Activated B cell treated with CpG ODN at 0.5 μM for 24 hours (primary cell): ENCODE results near the gene KRT75. TPM values are rescaled to one million over a fixed set of nuclear protein-coding genes. Genes with fewer than 3 reads are reported as not detected.

Experiments
- ATAC-seq: fragments of 200-7000 bp; cut with Tn5 transposase; one replicate; pipeline ENCODE4 v1.10.0; 2021; ENCODE audit warnings: low read depth, mild to moderate bottlenecking, moderate library complexity
- CTCF ChIA-PET: fragments of 350-600 bp; sonication (Branson Sonifier 250); formaldehyde crosslinking; loops from one replicate; lab custom pipeline; 2021; ENCODE audit warnings: antibody characterized with exemption; lab: Charles Lee
- POLR2A ChIA-PET: fragments of 350-600 bp; sonication (Branson Sonifier 250); formaldehyde crosslinking; loops from one replicate; lab custom pipeline; 2021; ENCODE audit warnings: antibody characterized with exemption; lab: Charles Lee
- DNase-seq: peaks from one replicate; pipeline ENCODE4 v3.0.0; 2022
- H3K27ac Mint-ChIP-seq: one replicate; pipeline ENCODE4 v1.8.0; 2020; ENCODE audit warnings: mixed read lengths
- H3K27me3 Mint-ChIP-seq: one replicate; pipeline ENCODE4 v1.8.0; 2021; ENCODE audit warnings: mixed read lengths
- H3K36me3 Mint-ChIP-seq: one replicate; pipeline ENCODE4 v1.8.0; 2021; ENCODE audit warnings: low read depth, mixed read lengths
- H3K4me1 Mint-ChIP-seq: one replicate; pipeline ENCODE4 v1.8.0; 2021; ENCODE audit warnings: mixed read lengths
- H3K4me3 Mint-ChIP-seq: one replicate; pipeline ENCODE4 v1.8.0; 2020; ENCODE audit warnings: mild to moderate bottlenecking, mixed read lengths
- H3K9me3 Mint-ChIP-seq: one replicate; pipeline ENCODE4 v1.8.0; 2020; ENCODE audit warnings: mixed read lengths
- CTCF ChIP-seq: fragments of 200-600 bp; IDR thresholded peaks from one replicate; pipeline ENCODE4 v1.8.0; 2022; ENCODE audit warnings: antibody characterized with exemption, mild to moderate bottlenecking
- intact Hi-C: fragments of 100-400 bp; cut with micrococcal nuclease; formaldehyde crosslinking; loops from one replicate; pipeline ENCODE4 v1.15.1; 2024
- total RNA-seq: library from RNA; stranded (reverse); gene quantifications from 2 replicates; pipeline ENCODE4 v1.2.3, GENCODE V29; 2022

Gene KRT75
- total RNA-seq, 1 donor from 2014 or later, result not detected

DNA sequence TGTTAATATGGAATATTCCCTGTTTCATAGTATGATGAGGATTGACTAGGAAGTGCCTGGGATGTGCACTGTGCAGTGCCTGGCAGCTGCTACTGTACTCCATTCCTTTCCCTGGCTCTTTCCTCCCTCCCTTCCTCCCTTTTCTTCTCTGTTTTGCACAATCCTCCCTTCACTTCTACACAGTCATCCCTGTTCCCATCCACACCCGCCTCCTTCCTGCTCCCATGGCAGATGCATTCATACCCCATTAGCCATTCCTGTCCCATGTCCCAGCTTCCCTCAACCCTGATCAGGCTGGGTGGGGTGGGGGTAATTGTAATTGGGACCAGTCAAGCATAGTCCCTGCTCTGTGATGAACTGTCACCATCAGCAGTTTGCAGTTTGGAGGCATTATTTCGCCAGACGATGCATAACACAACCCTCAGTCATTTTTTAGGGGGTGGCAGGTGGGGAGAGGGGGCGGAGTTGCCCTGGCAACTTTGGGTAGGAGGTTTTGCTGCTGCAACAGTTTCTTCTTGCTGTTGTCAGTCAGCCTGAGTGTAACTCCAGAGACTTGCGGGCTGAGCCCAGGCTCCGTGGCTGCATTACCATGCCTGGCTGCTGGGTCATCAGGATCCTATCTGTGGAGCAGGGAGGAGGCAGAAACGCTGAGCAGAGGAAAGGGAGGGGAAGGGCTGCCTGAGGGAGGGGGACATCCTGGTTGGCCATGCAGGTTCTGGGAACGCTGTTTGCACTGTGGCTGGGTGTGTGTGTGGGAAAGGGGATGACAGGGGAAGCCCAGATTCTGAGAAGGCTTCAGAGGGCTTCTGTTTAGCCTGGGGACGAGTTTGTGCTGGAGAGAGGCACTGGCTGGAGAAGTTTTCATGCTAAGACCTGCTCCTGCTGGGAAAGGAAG, 44.6 kb downstream of the KRT75 start:
- Mint-ChIP-seq H3K27ac (no peak overlapping the region), H3K27me3 (peaks cover 9% of the 10 kb centered on the region), H3K9me3 (no peaks in the 10 kb centered on the region), H3K36me3 (no peaks in the 10 kb centered on the region), H3K4me1 (peaks cover 2% of the 10 kb centered on the region), H3K4me3 (no peak overlapping the region)
- DNase-seq (no peak), ATAC-seq (no peak)
- ChIA-PET POLR2A (no interaction called here), CTCF (no interaction called here)
- intact Hi-C loops, result no loop called here
- no peak for TF ChIP-seq CTCF

DNA sequence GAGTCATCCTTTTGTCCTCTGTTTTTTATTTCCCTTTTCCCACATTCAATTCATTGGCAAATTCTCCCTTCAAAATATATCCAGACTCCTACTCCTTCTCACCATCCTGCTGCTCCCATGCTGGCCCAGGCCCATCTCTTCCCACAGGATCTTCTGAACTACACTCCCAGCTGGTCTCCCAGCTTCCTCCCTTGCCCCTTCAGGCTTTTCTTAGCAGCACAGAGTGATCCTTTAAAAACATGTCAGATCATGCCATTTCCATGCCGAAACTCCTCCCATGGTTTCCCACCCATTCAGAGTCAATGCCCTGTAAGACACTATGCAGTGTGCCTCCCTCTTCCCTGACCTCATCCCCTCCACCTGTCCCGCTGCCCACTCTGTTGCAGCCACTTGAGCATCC, 46.3 kb downstream of the KRT75 start:
- Mint-ChIP-seq H3K4me1 (peaks cover 2% of the 10 kb centered on the region), H3K9me3 (no peaks in the 10 kb centered on the region), H3K36me3 (no peaks in the 10 kb centered on the region), H3K4me3 (no peak overlapping the region), H3K27ac (no peak overlapping the region), H3K27me3 (peaks cover 8% of the 10 kb centered on the region)
- DNase-seq (no peak), ATAC-seq (no peak)
- POLR2A ChIA-PET, result no interaction called here
- no peak for TF ChIP-seq CTCF
- intact Hi-C loops, result no loop called here
- CTCF ChIA-PET, result no interaction called here

DNA sequence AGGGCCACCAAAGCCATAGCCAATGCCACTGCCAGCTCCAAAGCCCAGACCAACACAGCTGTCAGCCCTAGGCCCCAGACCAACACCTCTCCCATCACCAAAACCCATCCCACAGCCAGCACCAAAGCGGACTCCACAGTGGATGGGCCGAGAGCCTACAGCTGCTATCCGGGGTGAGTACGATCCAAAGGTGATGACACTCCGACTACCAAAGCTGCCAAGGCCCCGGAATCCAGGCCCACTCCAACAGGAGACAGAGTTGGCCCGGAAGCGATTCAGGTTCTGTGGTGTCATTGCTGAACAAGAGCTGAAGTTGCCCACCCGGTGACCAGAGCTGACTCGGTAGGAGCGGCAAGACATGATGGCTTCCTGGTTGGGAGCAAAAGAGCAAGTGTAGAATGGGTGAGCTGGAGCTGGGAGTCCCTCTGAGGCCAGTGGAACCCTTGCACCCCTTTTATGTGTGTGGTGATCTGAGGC, 48.9 kb downstream of the KRT75 start, which contains the start of gene KRT84:
Gene KRT84 (minus strand): TSS at position 427 of the 477 bp plus-strand sequence. CDS start 67 bp downstream, at position 360.
- no peak for ATAC-seq

GRCh38 chr12:52383331-52383730, 50.8 kb downstream of the KRT75 start:
- no peak for TF ChIP-seq CTCF
- intact Hi-C loops, result no loop called here
- ChIA-PET CTCF (interaction anchor here (0.8 kb wide), 1 partner anchor 11 kb away, joined by 3 read pairs; no protein-coding TSS in a partner anchor), POLR2A (no interaction called here)
- no peaks in the 10 kb centered on the region for H3K9me3 Mint-ChIP-seq
- H3K4me1 Mint-ChIP-seq, result peaks cover 2% of the 10 kb centered on the region
- ATAC-seq (no peak), DNase-seq (no peak)
- H3K4me3 Mint-ChIP-seq, result no peak overlapping the region
- no peak overlapping the region for H3K27ac Mint-ChIP-seq
- peaks cover 7% of the 10 kb centered on the region for H3K27me3 Mint-ChIP-seq
- no peaks in the 10 kb centered on the region for H3K36me3 Mint-ChIP-seq

More for the DNA sequence above, 48.9 kb downstream of the KRT75 start, which contains the start of gene KRT84:
- ChIA-PET POLR2A (no interaction called here), CTCF (interaction anchor here (2.3 kb wide), 1 partner anchor 10 kb away, joined by 5 read pairs; no protein-coding TSS in a partner anchor)
- Mint-ChIP-seq H3K27ac (no peak within 1 kb of the TSS), H3K4me1 (peaks cover 2% of the 10 kb centered on the region), H3K27me3 (peaks cover 8% of the 10 kb centered on the region), H3K36me3 (no peaks in the 10 kb centered on the region), H3K9me3 (no peaks in the 10 kb centered on the region), H3K4me3 (no peak within 1 kb of the TSS)
- intact Hi-C loops, result no loop called here
- TF ChIP-seq CTCF, result no peak
- DNase-seq, result no peak

DNA sequence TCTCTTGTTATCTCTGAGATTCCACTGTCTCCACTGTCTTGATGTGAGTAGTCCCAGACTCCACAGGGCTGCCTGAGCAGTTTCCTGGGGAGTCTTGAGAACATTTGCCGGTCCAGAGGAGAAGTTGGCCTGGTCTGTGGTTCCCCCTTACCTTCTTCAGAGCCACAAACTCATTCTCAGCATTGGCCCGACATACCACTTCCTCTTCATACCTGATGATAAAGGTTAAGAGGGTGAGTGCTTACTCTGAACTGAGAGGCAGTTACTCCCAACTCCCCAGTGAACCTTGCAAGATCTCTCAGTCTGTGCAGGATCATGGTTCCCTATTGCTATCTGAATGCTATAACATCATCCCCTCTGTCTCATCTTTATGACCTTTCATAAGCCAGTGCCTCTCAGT, 51.3 kb downstream of the KRT75 start:
- Mint-ChIP-seq H3K27ac (no peak overlapping the region), H3K36me3 (no peaks in the 10 kb centered on the region), H3K27me3 (peaks cover 7% of the 10 kb centered on the region), H3K4me1 (peaks cover 2% of the 10 kb centered on the region), H3K4me3 (no peak overlapping the region), H3K9me3 (no peaks in the 10 kb centered on the region)
- ChIA-PET POLR2A (no interaction called here), CTCF (no interaction called here)
- intact Hi-C loops, result no loop called here
- no peak for ATAC-seq
- no peak for TF ChIP-seq CTCF
- DNase-seq, result no peak
